Hypothalamus (tissue), 51 donors: ENCODE data around the gene HAX1.

ENCODE experiments used
- DNase-seq, 51 donors: peaks; one replicate each; lab custom pipeline; 2025; lab: John Stamatoyannopoulos, UW

Gene HAX1

DNA sequence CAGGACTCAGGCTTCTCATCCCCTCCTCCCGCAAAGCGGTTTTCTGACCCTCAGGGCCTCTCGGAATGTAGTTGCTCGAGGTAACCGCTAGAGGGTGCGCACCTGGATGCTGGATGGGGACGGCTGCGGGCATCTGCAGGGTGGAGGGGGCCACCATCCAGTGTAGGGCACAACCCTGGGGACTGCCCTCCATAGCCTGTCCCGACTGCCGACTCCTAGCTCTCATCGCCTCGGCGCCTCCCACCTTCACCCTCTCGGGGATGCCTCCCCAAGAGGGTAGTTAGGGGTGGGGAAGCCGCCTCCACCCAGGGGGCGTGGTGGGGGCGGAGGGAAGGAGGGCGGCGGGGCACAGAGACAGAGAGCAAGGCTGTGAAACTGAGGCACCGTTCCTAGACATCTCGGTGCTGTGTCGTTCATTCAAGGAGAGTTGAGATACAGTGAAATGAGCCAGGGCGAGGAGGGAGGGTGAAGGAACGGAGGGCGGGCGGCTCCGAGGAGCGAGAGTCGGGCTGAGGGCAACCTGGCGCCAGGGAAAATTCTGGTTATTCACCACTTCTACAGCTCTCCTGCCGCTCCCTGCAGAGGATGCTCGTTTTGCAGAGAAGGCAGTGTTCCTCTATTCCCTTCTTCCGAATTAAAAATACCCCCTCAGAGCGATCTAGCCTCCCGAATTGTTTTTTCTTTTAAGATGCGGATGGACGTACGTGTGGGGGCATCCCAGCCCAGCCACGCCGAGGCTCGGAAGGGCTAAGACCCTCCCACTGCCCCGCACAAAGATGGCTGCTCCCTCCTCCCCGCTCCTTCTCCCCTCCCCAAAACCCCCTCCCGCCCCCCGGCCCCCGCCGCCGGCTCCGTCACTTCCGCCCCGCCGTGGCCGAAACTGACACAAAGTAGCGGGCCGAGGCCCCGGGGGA is 52.5 kb downstream of the HAX1 start, which contains the start of gene ATP8B2:
Gene ATP8B2, plus strand, starts transcription at position 857 of the 914 bp plus-strand sequence. CDS start 2,617 bp downstream, outside the sequence.
- peak in 50 of 51 donors; percentile 8 to 84 (median 52) for DNase-seq
